Sigmoid colon (tissue), 3 donors: ENCODE data around the gene ZNF775.

Experiments
- POLR2A ChIP-seq, 2 donors: fragments of 450-650 bp; IDR thresholded peaks; one replicate each; pipeline ENCODE4 v1.6.1; 2016; ENCODE audit warnings: antibody characterized with exemption in 2 of 2, mild to moderate bottlenecking in 2 of 2, moderate library complexity in 2 of 2
- TF ChIP-seq, protein P1 (sequence below), 4 experiments: fragments of 450-650 bp in 3 of 4; fragments of 200-600 bp in 1 of 4; IDR thresholded peaks; one replicate each; pipeline ENCODE4 v1.5.1; 2016 to 2019; ENCODE audit warnings: antibody characterized with exemption in 4 of 4, mild to moderate bottlenecking in 3 of 4, moderate library complexity in 2 of 4

GRCh38 chr7:150382844-150383225 is 3.7 kb downstream of the ZNF775 start:
- TF ChIP-seq, protein P1, sequence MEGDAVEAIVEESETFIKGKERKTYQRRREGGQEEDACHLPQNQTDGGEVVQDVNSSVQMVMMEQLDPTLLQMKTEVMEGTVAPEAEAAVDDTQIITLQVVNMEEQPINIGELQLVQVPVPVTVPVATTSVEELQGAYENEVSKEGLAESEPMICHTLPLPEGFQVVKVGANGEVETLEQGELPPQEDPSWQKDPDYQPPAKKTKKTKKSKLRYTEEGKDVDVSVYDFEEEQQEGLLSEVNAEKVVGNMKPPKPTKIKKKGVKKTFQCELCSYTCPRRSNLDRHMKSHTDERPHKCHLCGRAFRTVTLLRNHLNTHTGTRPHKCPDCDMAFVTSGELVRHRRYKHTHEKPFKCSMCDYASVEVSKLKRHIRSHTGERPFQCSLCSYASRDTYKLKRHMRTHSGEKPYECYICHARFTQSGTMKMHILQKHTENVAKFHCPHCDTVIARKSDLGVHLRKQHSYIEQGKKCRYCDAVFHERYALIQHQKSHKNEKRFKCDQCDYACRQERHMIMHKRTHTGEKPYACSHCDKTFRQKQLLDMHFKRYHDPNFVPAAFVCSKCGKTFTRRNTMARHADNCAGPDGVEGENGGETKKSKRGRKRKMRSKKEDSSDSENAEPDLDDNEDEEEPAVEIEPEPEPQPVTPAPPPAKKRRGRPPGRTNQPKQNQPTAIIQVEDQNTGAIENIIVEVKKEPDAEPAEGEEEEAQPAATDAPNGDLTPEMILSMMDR (IDR thresholded peaks at IDR 0.05) = no peak
- TF ChIP-seq POLR2A (IDR thresholded peaks at IDR 0.05) = no peak
